ENCODE results near the gene ODF2L. TPM values are rescaled to one million over a fixed set of nuclear protein-coding genes. Genes with fewer than 3 reads are reported as not detected.

ODF2L gene
- total RNA-seq, 1 experiment from 2014 or later, result 88.2 TPM

DNA sequence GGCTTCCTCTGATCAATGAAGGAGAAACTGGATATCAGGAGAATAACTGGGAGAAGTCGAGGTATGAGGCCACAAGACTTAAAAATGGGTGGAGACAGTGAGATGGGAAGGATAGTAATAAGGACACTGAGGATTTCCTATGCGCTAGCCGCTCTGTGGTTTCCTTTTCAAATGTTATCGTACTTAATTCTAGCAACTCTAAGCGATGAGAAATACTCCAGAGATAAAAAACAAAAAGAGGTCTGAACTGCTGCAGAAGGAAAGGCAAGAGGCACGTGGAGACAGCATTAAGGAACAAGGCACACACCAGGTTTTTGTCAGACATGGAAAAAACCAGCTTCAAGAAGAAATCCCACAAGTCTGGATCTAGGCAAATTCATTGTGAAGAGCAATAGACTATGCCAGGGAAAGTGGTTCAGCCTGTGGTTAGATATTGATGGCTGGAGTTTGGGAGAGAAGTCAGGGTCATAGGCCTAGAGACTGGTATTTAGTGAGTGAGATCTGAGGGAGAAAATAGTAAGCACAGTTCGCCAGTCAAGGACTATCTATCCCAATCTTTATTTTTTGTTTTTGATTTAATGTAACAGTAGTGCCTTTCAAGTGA lies 33.1 kb upstream of the ODF2L start:
- Histone ChIP-seq H3K9me3 (ENCODE audit: control insufficient read depth, insufficient read depth, low read depth, low read length) (no peaks in the 10 kb centered on the region), H3K4me3 (ENCODE audit: low read depth in 2 of 2, low read length in 2 of 2) (no peak overlapping the region), H3K4me1 (ENCODE audit: control insufficient read depth, insufficient read depth, low read length) (no peaks in the 10 kb centered on the region), H3K27ac (ENCODE audit: low read length) (no peak overlapping the region), H3K27me3 (ENCODE audit: control insufficient read depth, insufficient read depth, low read length) (peaks cover 74% of the 10 kb centered on the region), H3K36me3 (ENCODE audit: control insufficient read depth, insufficient read depth, low read length) (no peaks in the 10 kb centered on the region)
- POLR2A ChIA-PET, result no interaction called here
- ATAC-seq (peak; percentile 51; the same call in 1 of the 2 replicates), DNase-seq (ENCODE audit: low read depth, low spot score) (no peak)
- in situ Hi-C loops (cut with HindIII; ENCODE audit: low pct_unique_long_range_greater_than_20kb, low sequenced_read_pairs) (loop anchor here (5.0 kb wide), 1 partner anchor 48 kb away; no protein-coding TSS in a partner anchor), intact Hi-C loops (cut with micrococcal nuclease; ENCODE audit: unreplicated experiment) (no loop called here)
- no TSS peak for BruUV-seq (replicated peaks)
- no peak for TF ChIP-seq CTCF (IDR thresholded peaks at IDR 0.05)
- TF ChIP-seq SIN3A (IDR thresholded peaks at IDR 0.05; ENCODE audit: borderline replicate concordance, insufficient read depth, low read depth, low read length), result no peak
- TF ChIP-seq TCF7L2 (IDR thresholded peaks at IDR 0.05; ENCODE audit: low read depth, low read length), result no peak
- TF ChIP-seq POLR2AphosphoS5 (IDR thresholded peaks at IDR 0.05; ENCODE audit: low read depth, low read length), result no peak
- TF ChIP-seq, protein P1, sequence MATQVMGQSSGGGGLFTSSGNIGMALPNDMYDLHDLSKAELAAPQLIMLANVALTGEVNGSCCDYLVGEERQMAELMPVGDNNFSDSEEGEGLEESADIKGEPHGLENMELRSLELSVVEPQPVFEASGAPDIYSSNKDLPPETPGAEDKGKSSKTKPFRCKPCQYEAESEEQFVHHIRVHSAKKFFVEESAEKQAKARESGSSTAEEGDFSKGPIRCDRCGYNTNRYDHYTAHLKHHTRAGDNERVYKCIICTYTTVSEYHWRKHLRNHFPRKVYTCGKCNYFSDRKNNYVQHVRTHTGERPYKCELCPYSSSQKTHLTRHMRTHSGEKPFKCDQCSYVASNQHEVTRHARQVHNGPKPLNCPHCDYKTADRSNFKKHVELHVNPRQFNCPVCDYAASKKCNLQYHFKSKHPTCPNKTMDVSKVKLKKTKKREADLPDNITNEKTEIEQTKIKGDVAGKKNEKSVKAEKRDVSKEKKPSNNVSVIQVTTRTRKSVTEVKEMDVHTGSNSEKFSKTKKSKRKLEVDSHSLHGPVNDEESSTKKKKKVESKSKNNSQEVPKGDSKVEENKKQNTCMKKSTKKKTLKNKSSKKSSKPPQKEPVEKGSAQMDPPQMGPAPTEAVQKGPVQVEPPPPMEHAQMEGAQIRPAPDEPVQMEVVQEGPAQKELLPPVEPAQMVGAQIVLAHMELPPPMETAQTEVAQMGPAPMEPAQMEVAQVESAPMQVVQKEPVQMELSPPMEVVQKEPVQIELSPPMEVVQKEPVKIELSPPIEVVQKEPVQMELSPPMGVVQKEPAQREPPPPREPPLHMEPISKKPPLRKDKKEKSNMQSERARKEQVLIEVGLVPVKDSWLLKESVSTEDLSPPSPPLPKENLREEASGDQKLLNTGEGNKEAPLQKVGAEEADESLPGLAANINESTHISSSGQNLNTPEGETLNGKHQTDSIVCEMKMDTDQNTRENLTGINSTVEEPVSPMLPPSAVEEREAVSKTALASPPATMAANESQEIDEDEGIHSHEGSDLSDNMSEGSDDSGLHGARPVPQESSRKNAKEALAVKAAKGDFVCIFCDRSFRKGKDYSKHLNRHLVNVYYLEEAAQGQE (IDR thresholded peaks at IDR 0.05; ENCODE audit: insufficient read depth in 1 of 2, low read depth in 2 of 2, low read length in 1 of 2), result no peak
- CTCF ChIA-PET, result interaction anchor here (0.6 kb wide), 1 partner anchor 1366 kb away, joined by 4 read pairs; no protein-coding TSS in a partner anchor

- no peak for ATAC-seq
- H3K9me3 ChIP-seq (ENCODE audit: control insufficient read depth, insufficient read depth, low read depth, low read length), result no peaks in the 10 kb centered on the region
- intact Hi-C loops (cut with micrococcal nuclease; ENCODE audit: unreplicated experiment), result no loop called here
- BruUV-seq (replicated peaks), result no TSS peak
- no peak for DNase-seq (ENCODE audit: low read depth, low spot score)
- TF ChIP-seq POLR2AphosphoS5 (IDR thresholded peaks at IDR 0.05; ENCODE audit: low read depth, low read length), result no peak
- TF ChIP-seq CTCF (IDR thresholded peaks at IDR 0.05), result 0 out of 2 replicates have a peak, but pooled peaks have one; percentile 6
- no peak within 1 kb of the TSS for H3K27ac ChIP-seq (ENCODE audit: low read length)
- in situ Hi-C loops (cut with HindIII; ENCODE audit: low pct_unique_long_range_greater_than_20kb, low sequenced_read_pairs), result no loop called here
- CTCF ChIA-PET, result no interaction called here
- H3K36me3 ChIP-seq (ENCODE audit: control insufficient read depth, insufficient read depth, low read length), result no peaks in the 10 kb centered on the region
- no peaks in the 10 kb centered on the region for H3K4me1 ChIP-seq (ENCODE audit: control insufficient read depth, insufficient read depth, low read length)
- POLR2A ChIA-PET, result no interaction called here
- peaks cover 78% of the 10 kb centered on the region for H3K27me3 ChIP-seq (ENCODE audit: control insufficient read depth, insufficient read depth, low read length)
- H3K4me3 ChIP-seq (ENCODE audit: low read depth in 2 of 2, low read length in 2 of 2), result no peak within 1 kb of the TSS
Measured at GRCh38 chr1:86423873-86424272, 27.8 kb upstream of the ODF2L start, which contains the start of gene CLCA2. Gene CLCA2 (plus strand): TSS chr1:86424171. CDS start chr1:86424248, 77 bp downstream.
